NT2/D1 (cell line): ENCODE data around the gene MRPS18C.

Experiments
- DNase-seq: peaks from one replicate; pipeline ENCODE4 v3.0.0-alpha.2; 2011; ENCODE audit warnings: low read depth, low spot score
- H3K27me3 ChIP-seq: 2 replicates; pipeline ENCODE4 v1.6.0; 2011; ENCODE audit warnings: mild to moderate bottlenecking; ENCODE audit not compliant: insufficient read length, insufficient read depth
- H3K36me3 ChIP-seq: 2 replicates; pipeline ENCODE4 v1.6.1; 2011; ENCODE audit warnings: mild to moderate bottlenecking, low read length, mixed read lengths; ENCODE audit not compliant: insufficient read depth, insufficient read length
- H3K4me1 ChIP-seq: 2 replicates; pipeline ENCODE4 v1.5.1; 2011; ENCODE audit not compliant: insufficient read depth, insufficient read length
- H3K4me3 ChIP-seq: 2 replicates; pipeline ENCODE4 v1.5.1; 2011; ENCODE audit warnings: low read depth; ENCODE audit not compliant: insufficient read length
- H3K9ac ChIP-seq: 2 replicates; pipeline ENCODE4 v1.6.0; 2011; ENCODE audit warnings: low read depth; ENCODE audit not compliant: insufficient read length
- H3K9me3 ChIP-seq: 2 replicates; pipeline ENCODE4 v1.5.1; 2011; ENCODE audit warnings: mild to moderate bottlenecking, low read length; ENCODE audit not compliant: insufficient read depth
- SUZ12 ChIP-seq: IDR thresholded peaks from 2 replicates; pipeline ENCODE4 v1.6.1; 2011; ENCODE audit not compliant: insufficient read length, insufficient read depth; ENCODE audit errors: extremely low read depth
- YY1 ChIP-seq: IDR thresholded peaks from 2 replicates; pipeline ENCODE4 v1.6.1; 2011; ENCODE audit not compliant: insufficient read length, insufficient read depth
- ZNF274 ChIP-seq: IDR thresholded peaks from 2 replicates; pipeline ENCODE4 v1.6.1; 2011; ENCODE audit warnings: mild to moderate bottlenecking, low read depth, low read length

MRPS18C gene

GRCh38 chr4:83440148-83440814 lies 15.6 kb upstream of the MRPS18C start:
- TF ChIP-seq SUZ12: no peak
- no peak for TF ChIP-seq ZNF274
- no peak for TF ChIP-seq YY1
- H3K9ac ChIP-seq: no peak overlapping the region
- no peak overlapping the region for H3K4me3 ChIP-seq
- H3K9me3 ChIP-seq: no peaks in the 10 kb centered on the region
- DNase-seq: no peak
- no peaks in the 10 kb centered on the region for H3K27me3 ChIP-seq
- peaks cover 12% of the 10 kb centered on the region for H3K36me3 ChIP-seq
- H3K4me1 ChIP-seq: no peaks in the 10 kb centered on the region

- Histone ChIP-seq H3K4me1 (no peaks in the 10 kb centered on the region), H3K27me3 (no peaks in the 10 kb centered on the region), H3K4me3 (no peak overlapping the region), H3K9me3 (no peaks in the 10 kb centered on the region), H3K9ac (no peak overlapping the region), H3K36me3 (peaks cover 17% of the 10 kb centered on the region)
- no peak for DNase-seq
- TF ChIP-seq SUZ12: no peak
- no peak for TF ChIP-seq YY1
- TF ChIP-seq ZNF274: no peak
Measured at GRCh38 chr4:83440899-83441298, 15.0 kb upstream of the MRPS18C start.

GRCh38 chr4:83449009-83449408 lies 6.8 kb upstream of the MRPS18C start:
- Histone ChIP-seq H3K27me3 (no peaks in the 10 kb centered on the region), H3K9ac (no peak overlapping the region), H3K4me1 (no peaks in the 10 kb centered on the region), H3K4me3 (no peak overlapping the region), H3K9me3 (no peaks in the 10 kb centered on the region), H3K36me3 (peaks cover 29% of the 10 kb centered on the region)
- no peak for DNase-seq
- TF ChIP-seq SUZ12 (no peak), ZNF274 (no peak), YY1 (no peak)

- H3K4me3 ChIP-seq: peak overlapping the region; percentile 91
- peak overlapping the region; percentile 89 for H3K9ac ChIP-seq
- no peak for DNase-seq
- TF ChIP-seq ZNF274: no peak
- no peak for TF ChIP-seq YY1
- TF ChIP-seq SUZ12: no peak
- no peaks in the 10 kb centered on the region for H3K9me3 ChIP-seq
- H3K36me3 ChIP-seq: peaks cover 40% of the 10 kb centered on the region
- no peaks in the 10 kb centered on the region for H3K4me1 ChIP-seq
- H3K27me3 ChIP-seq: no peaks in the 10 kb centered on the region
Measured at GRCh38 chr4:83454686-83455085, 1.2 kb upstream of the MRPS18C start.

GRCh38 chr4:83456184-83456501 lies 285 bp downstream of the MRPS18C start:
- Histone ChIP-seq H3K36me3 (peaks cover 45% of the 10 kb centered on the region), H3K9ac (peak overlapping the region; percentile 89), H3K27me3 (no peaks in the 10 kb centered on the region), H3K9me3 (no peaks in the 10 kb centered on the region), H3K4me1 (no peaks in the 10 kb centered on the region), H3K4me3 (peak overlapping the region; percentile 91)
- DNase-seq: no peak
- TF ChIP-seq YY1 (no peak), ZNF274 (no peak), SUZ12 (no peak)

GRCh38 chr4:83473423-83473822 lies 17.6 kb downstream of the MRPS18C start:
- no peaks in the 10 kb centered on the region for H3K9me3 ChIP-seq
- H3K4me3 ChIP-seq: no peak overlapping the region
- H3K27me3 ChIP-seq: no peaks in the 10 kb centered on the region
- H3K9ac ChIP-seq: no peak overlapping the region
- no peak for DNase-seq
- peaks cover 28% of the 10 kb centered on the region for H3K36me3 ChIP-seq
- H3K4me1 ChIP-seq: no peaks in the 10 kb centered on the region
- TF ChIP-seq YY1 (no peak), ZNF274 (no peak), SUZ12 (no peak)

GRCh38 chr4:83473966-83474365 lies 18.1 kb downstream of the MRPS18C start:
- TF ChIP-seq YY1 (no peak), SUZ12 (no peak), ZNF274 (no peak)
- Histone ChIP-seq H3K36me3 (peaks cover 23% of the 10 kb centered on the region), H3K4me1 (no peaks in the 10 kb centered on the region), H3K9me3 (no peaks in the 10 kb centered on the region), H3K27me3 (no peaks in the 10 kb centered on the region), H3K9ac (no peak overlapping the region), H3K4me3 (no peak overlapping the region)
- DNase-seq: no peak
